K562 (cell line): ENCODE measurements around the gene MPND. TPM values are rescaled to one million over a fixed set of nuclear protein-coding genes. Genes with fewer than 3 reads are reported as not detected.
A peak's percentile ranks its signal among the peaks of the same experiment; 100 is the strongest.

Source experiments
- CCNT2 ChIP-seq: IDR thresholded peaks from 2 replicates; pipeline ENCODE4 v1.6.1; 2011; ENCODE audit warnings: borderline replicate concordance, low read depth, mild to moderate bottlenecking, moderate library complexity, mixed read lengths, low read length; ENCODE audit not compliant: insufficient read length; ENCODE audit errors: extremely low read depth
- HMGN3 ChIP-seq: IDR thresholded peaks from 2 replicates; pipeline ENCODE4 v1.6.1; 2011; ENCODE audit warnings: borderline replicate concordance, low read depth, mild to moderate bottlenecking, mixed read lengths, low read length; ENCODE audit not compliant: insufficient read length; ENCODE audit errors: extremely low read depth
- POLR3A ChIP-seq: IDR thresholded peaks from 2 replicates; pipeline ENCODE4 v1.6.1; 2011; ENCODE audit warnings: borderline replicate concordance, mild to moderate bottlenecking, moderate library complexity; ENCODE audit not compliant: insufficient read length, insufficient read depth; ENCODE audit errors: extremely low read depth
- TEAD1 ChIP-seq, 2 experiments: fragments of 450-650 bp in 1 of 2; sonication (generic) in 1 of 2; formaldehyde crosslinking; IDR thresholded peaks; 2 replicates each; pipeline versions ENCODE4 v1.4.0 to v1.8.0; 2020 to 2022; ENCODE audit warnings: mild to moderate bottlenecking in 2 of 2, missing genetic modification reagents in 1 of 2
- TRIM28 ChIP-seq: fragments of 450-650 bp; IDR thresholded peaks from 2 replicates; pipeline ENCODE4 v1.6.1; 2017
- ZNF507 ChIP-seq: conservative IDR thresholded peaks from 2 replicates; pipeline ENCODE4 v1.6.1; 2017; ENCODE audit warnings: missing genetic modification characterization, missing compliant biosample characterization
- polyA plus RNA-seq, 8 experiments: library from polyadenylated mRNA; depleted of rRNA in 4 of 8; stranded (reverse) in 5 of 8; unstranded in 3 of 8; fragments of >200 nt; fragmentation: Nextera tagmentation in 2 of 8; fragmentation: Illumina TruSeq in 1 of 8; extraction: Ambion mirVana in 2 of 8; extraction: Trizol in 1 of 8; gene quantifications; 2 replicates each; pipeline versions ENCODE4 v1.2.1 to v1.2.3, GENCODE V29; 2011 to 2014; ENCODE audit warnings: inconsistent platforms in 1 of 8, missing spikeins in 1 of 8
- total RNA-seq, 7 experiments: library from RNA; depleted of rRNA in 6 of 7; stranded (reverse); fragments of >200 nt in 6 of 7; fragmentation: Illumina TruSeq in 2 of 7; extraction: Trizol in 2 of 7; gene quantifications; 2 replicates each; pipeline versions ENCODE4 v1.2.1 to v1.2.3, GENCODE V29; 2011 to 2021; ENCODE audit warnings: low replicate concordance in 1 of 7
- TF ChIP-seq, protein P1 (sequence below): sonication (generic); formaldehyde crosslinking; IDR thresholded peaks from 2 replicates; pipeline ENCODE4 v1.8.0; 2023; ENCODE audit warnings: missing genetic modification reagents, mild to moderate bottlenecking, borderline replicate concordance
- TF ChIP-seq, protein P2 (sequence below): fragments of 200-800 bp; sonication (Bioruptor generic); IDR thresholded peaks from 2 replicates; pipeline ENCODE4 v1.6.1; 2017; ENCODE audit warnings: missing genetic modification characterization, missing compliant biosample characterization
- TF ChIP-seq, protein P3 (sequence below): fragments of 450-650 bp; formaldehyde crosslinking; IDR thresholded peaks from 2 replicates; pipeline ENCODE4 v1.4.0; 2020; ENCODE audit warnings: mild to moderate bottlenecking, moderate library complexity
- TF ChIP-seq, protein P4 (sequence below): fragments of 450-650 bp; IDR thresholded peaks from 2 replicates; pipeline ENCODE4 v1.6.1; 2018; ENCODE audit warnings: mild to moderate bottlenecking, low read depth; ENCODE audit not compliant: partially characterized antibody
- TF ChIP-seq, protein P5 (sequence below): IDR thresholded peaks from 2 replicates; pipeline ENCODE4 v1.6.1; 2016; ENCODE audit warnings: missing genetic modification characterization, missing compliant biosample characterization

The MPND gene
- total and polyA plus RNA-seq, 9 of the 15 experiments (the other 6 are each of a cell fraction or from before 2014, with no cell fraction given), result 0.25 to 14.0 (median 3.9) TPM

DNA sequence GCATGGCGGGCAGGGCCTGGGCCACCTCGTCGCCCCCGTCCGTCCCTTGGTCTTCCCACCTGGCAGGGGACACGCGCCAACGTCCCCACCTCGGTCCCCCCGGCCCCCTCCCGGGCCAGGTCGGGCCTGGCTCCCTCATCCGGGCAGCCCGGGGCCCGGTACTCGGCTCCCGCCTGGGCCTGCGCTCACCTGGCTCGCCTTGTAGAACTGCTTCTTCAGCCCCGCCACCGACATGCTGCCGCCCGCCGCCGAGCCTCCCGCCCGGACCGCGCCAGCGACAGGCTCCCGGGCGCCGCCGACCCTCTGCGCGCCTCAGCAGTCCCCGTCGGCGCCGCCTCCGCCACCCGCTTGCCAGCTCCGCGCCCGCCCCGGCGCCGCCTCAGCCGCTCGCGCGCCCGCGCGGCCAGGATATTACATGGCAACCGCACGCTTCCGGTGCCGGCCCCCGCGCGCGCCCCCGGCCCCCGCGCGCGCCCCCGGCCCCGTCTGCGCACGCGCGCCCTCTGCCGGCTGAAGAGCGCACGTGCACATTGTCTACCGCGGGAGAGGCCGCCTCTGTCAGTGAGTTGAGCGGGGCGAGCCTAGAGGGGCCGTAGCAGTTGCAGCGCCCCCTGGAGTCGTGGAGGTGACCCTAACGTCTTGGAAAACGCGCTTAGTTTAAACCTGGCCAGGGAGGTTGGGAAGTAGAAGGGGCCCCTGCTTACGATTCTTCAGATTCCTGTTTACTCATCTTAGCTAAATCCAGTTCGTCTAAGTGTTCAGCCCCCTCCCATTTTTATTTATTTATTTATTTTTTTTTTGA is 57.0 kb downstream of the MPND start, which contains the start of gene SH3GL1 (continued):
- TF ChIP-seq, protein P1, sequence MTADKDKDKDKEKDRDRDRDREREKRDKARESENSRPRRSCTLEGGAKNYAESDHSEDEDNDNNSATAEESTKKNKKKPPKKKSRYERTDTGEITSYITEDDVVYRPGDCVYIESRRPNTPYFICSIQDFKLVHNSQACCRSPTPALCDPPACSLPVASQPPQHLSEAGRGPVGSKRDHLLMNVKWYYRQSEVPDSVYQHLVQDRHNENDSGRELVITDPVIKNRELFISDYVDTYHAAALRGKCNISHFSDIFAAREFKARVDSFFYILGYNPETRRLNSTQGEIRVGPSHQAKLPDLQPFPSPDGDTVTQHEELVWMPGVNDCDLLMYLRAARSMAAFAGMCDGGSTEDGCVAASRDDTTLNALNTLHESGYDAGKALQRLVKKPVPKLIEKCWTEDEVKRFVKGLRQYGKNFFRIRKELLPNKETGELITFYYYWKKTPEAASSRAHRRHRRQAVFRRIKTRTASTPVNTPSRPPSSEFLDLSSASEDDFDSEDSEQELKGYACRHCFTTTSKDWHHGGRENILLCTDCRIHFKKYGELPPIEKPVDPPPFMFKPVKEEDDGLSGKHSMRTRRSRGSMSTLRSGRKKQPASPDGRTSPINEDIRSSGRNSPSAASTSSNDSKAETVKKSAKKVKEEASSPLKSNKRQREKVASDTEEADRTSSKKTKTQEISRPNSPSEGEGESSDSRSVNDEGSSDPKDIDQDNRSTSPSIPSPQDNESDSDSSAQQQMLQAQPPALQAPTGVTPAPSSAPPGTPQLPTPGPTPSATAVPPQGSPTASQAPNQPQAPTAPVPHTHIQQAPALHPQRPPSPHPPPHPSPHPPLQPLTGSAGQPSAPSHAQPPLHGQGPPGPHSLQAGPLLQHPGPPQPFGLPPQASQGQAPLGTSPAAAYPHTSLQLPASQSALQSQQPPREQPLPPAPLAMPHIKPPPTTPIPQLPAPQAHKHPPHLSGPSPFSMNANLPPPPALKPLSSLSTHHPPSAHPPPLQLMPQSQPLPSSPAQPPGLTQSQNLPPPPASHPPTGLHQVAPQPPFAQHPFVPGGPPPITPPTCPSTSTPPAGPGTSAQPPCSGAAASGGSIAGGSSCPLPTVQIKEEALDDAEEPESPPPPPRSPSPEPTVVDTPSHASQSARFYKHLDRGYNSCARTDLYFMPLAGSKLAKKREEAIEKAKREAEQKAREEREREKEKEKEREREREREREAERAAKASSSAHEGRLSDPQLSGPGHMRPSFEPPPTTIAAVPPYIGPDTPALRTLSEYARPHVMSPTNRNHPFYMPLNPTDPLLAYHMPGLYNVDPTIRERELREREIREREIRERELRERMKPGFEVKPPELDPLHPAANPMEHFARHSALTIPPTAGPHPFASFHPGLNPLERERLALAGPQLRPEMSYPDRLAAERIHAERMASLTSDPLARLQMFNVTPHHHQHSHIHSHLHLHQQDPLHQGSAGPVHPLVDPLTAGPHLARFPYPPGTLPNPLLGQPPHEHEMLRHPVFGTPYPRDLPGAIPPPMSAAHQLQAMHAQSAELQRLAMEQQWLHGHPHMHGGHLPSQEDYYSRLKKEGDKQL, result no peak
- TF ChIP-seq ZNF507 (tag) (no peak), TEAD1 (CRISPR knock-in tag; IDR thresholded peaks at IDR 0.05) (peak; percentile 35 to 49; a peak in 2 of 4 replicates), TRIM28 (no peak), HMGN3 (peak; percentile 76), POLR3A (no peak), CCNT2 (peak; percentile 79)
- TF ChIP-seq, protein P2, sequence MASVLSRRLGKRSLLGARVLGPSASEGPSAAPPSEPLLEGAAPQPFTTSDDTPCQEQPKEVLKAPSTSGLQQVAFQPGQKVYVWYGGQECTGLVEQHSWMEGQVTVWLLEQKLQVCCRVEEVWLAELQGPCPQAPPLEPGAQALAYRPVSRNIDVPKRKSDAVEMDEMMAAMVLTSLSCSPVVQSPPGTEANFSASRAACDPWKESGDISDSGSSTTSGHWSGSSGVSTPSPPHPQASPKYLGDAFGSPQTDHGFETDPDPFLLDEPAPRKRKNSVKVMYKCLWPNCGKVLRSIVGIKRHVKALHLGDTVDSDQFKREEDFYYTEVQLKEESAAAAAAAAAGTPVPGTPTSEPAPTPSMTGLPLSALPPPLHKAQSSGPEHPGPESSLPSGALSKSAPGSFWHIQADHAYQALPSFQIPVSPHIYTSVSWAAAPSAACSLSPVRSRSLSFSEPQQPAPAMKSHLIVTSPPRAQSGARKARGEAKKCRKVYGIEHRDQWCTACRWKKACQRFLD, result peak; percentile 98
- TF ChIP-seq, protein P3, sequence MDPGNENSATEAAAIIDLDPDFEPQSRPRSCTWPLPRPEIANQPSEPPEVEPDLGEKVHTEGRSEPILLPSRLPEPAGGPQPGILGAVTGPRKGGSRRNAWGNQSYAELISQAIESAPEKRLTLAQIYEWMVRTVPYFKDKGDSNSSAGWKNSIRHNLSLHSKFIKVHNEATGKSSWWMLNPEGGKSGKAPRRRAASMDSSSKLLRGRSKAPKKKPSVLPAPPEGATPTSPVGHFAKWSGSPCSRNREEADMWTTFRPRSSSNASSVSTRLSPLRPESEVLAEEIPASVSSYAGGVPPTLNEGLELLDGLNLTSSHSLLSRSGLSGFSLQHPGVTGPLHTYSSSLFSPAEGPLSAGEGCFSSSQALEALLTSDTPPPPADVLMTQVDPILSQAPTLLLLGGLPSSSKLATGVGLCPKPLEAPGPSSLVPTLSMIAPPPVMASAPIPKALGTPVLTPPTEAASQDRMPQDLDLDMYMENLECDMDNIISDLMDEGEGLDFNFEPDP, result no peak
- TF ChIP-seq, protein P4, sequence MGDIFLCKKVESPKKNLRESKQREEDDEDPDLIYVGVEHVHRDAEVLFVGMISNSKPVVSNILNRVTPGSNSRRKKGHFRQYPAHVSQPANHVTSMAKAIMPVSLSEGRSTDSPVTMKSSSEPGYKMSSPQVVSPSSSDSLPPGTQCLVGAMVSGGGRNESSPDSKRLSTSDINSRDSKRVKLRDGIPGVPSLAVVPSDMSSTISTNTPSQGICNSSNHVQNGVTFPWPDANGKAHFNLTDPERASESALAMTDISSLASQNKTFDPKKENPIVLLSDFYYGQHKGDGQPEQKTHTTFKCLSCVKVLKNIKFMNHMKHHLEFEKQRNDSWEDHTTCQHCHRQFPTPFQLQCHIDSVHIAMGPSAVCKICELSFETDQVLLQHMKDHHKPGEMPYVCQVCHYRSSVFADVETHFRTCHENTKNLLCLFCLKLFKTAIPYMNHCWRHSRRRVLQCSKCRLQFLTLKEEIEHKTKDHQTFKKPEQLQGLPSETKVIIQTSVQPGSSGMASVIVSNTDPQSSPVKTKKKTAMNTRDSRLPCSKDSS, result no peak
- TF ChIP-seq, protein P5, sequence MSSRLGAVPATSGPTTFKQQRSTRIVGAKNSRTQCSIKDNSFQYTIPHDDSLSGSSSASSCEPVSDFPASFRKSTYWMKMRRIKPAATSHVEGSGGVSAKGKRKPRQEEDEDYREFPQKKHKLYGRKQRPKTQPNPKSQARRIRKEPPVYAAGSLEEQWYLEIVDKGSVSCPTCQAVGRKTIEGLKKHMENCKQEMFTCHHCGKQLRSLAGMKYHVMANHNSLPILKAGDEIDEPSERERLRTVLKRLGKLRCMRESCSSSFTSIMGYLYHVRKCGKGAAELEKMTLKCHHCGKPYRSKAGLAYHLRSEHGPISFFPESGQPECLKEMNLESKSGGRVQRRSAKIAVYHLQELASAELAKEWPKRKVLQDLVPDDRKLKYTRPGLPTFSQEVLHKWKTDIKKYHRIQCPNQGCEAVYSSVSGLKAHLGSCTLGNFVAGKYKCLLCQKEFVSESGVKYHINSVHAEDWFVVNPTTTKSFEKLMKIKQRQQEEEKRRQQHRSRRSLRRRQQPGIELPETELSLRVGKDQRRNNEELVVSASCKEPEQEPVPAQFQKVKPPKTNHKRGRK, result no peak
